Activated CD4-positive, alpha-beta memory T cell treated with anti-CD3 and anti-CD28 coated beads, Interleukin-2, amount 10 ng/mL, durations not matched to agents 7 days and 5 days (primary cell): ENCODE measurements around the gene KIAA0513. TPM values are rescaled to one million over a fixed set of nuclear protein-coding genes. Genes with fewer than 3 reads are reported as not detected.
"Not testable (repeated sequence)": the region's sequence is repeated elsewhere in the genome, so short reads cannot be mapped to it uniquely, and the experiment has no call there.

Experiments
- CTCF ChIA-PET: fragments of 350-600 bp; sonication (Branson Sonifier 250); formaldehyde crosslinking; loops from one replicate; lab custom pipeline; 2021; ENCODE audit warnings: antibody characterized with exemption, inconsistent platforms; lab: Charles Lee
- POLR2A ChIA-PET: fragments of 350-600 bp; sonication (Branson Sonifier 250); formaldehyde crosslinking; loops from one replicate; lab custom pipeline; 2021; ENCODE audit warnings: antibody characterized with exemption; lab: Charles Lee
- DNase-seq: peaks from one replicate; pipeline ENCODE4 v3.0.0-alpha.2; 2020
- H3K27ac Mint-ChIP-seq: one replicate; pipeline ENCODE4 v1.8.0; 2021; ENCODE audit warnings: mild to moderate bottlenecking, mixed read lengths
- H3K27me3 Mint-ChIP-seq: one replicate; pipeline ENCODE4 v1.8.0; 2021; ENCODE audit warnings: mixed read lengths
- H3K36me3 Mint-ChIP-seq: one replicate; pipeline ENCODE4 v1.8.0; 2021; ENCODE audit warnings: low read depth, mixed read lengths
- H3K4me1 Mint-ChIP-seq: one replicate; pipeline ENCODE4 v1.8.0; 2021; ENCODE audit warnings: mixed read lengths
- H3K4me3 Mint-ChIP-seq: one replicate; pipeline ENCODE4 v1.8.0; 2021; ENCODE audit warnings: mild to moderate bottlenecking, mixed read lengths
- H3K9me3 Mint-ChIP-seq: one replicate; pipeline ENCODE4 v1.8.0; 2021; ENCODE audit warnings: mixed read lengths
- total RNA-seq, 2 experiments: library from RNA; stranded (reverse); gene quantifications; one replicate each; pipeline ENCODE4 v1.2.3, GENCODE V29; 2021

The KIAA0513 gene
- total RNA-seq, 2 experiments from 2014 or later: 7.4 to 7.9 TPM

- ChIA-PET CTCF (no interaction called here), POLR2A (interaction anchor here (1.1 kb wide), 1 partner anchor 8 kb away, joined by 3 read pairs; no protein-coding TSS in a partner anchor)
- DNase-seq: no peak
- H3K4me1 Mint-ChIP-seq: no peaks in the 10 kb centered on the region
- H3K9me3 Mint-ChIP-seq: no peaks in the 10 kb centered on the region
- H3K4me3 Mint-ChIP-seq: no peak overlapping the region
- peaks cover 4% of the 10 kb centered on the region for H3K27me3 Mint-ChIP-seq
- no peak overlapping the region for H3K27ac Mint-ChIP-seq
- no peaks in the 10 kb centered on the region for H3K36me3 Mint-ChIP-seq
These were observed 20.4 kb downstream of the KIAA0513 start for GRCh38 chr16:85047867-85048455.

- no peak overlapping the region for H3K27ac Mint-ChIP-seq
- no peaks in the 10 kb centered on the region for H3K9me3 Mint-ChIP-seq
- no peaks in the 10 kb centered on the region for H3K4me1 Mint-ChIP-seq
- H3K4me3 Mint-ChIP-seq: no peak overlapping the region
- ChIA-PET CTCF (no interaction called here), POLR2A (no interaction called here)
- peaks cover 4% of the 10 kb centered on the region for H3K27me3 Mint-ChIP-seq
- no peak for DNase-seq
- no peaks in the 10 kb centered on the region for H3K36me3 Mint-ChIP-seq
These were observed 21.4 kb downstream of the KIAA0513 start for GRCh38 chr16:85048921-85049562.

- H3K27me3 Mint-ChIP-seq: peaks cover 4% of the 10 kb centered on the region
- H3K4me3 Mint-ChIP-seq: no peak overlapping the region
- POLR2A ChIA-PET: no interaction called here
- no peaks in the 10 kb centered on the region for H3K36me3 Mint-ChIP-seq
- H3K9me3 Mint-ChIP-seq: no peaks in the 10 kb centered on the region
- no peak for DNase-seq
- peaks cover 3% of the 10 kb centered on the region for H3K4me1 Mint-ChIP-seq
- H3K27ac Mint-ChIP-seq: no peak overlapping the region
- CTCF ChIA-PET: no interaction called here
These were observed 22.2 kb downstream of the KIAA0513 start for GRCh38 chr16:85049706-85050305.

- H3K9me3 Mint-ChIP-seq: no peaks in the 10 kb centered on the region
- no peaks in the 10 kb centered on the region for H3K36me3 Mint-ChIP-seq
- ChIA-PET CTCF (no interaction called here), POLR2A (no interaction called here)
- no peak overlapping the region for H3K27ac Mint-ChIP-seq
- H3K27me3 Mint-ChIP-seq: peaks cover 4% of the 10 kb centered on the region
- H3K4me3 Mint-ChIP-seq: no peak overlapping the region
- H3K4me1 Mint-ChIP-seq: peaks cover 15% of the 10 kb centered on the region
- no peak for DNase-seq
These were observed 23.5 kb downstream of the KIAA0513 start for GRCh38 chr16:85051067-85051581.

GRCh38 chr16:85051683-85052082 is 24.1 kb downstream of the KIAA0513 start:
- H3K4me3 Mint-ChIP-seq: no peak overlapping the region
- H3K27me3 Mint-ChIP-seq: peaks cover 4% of the 10 kb centered on the region
- no peak for DNase-seq
- H3K36me3 Mint-ChIP-seq: no peaks in the 10 kb centered on the region
- POLR2A ChIA-PET: interaction anchor here (1.9 kb wide), 1 partner anchor 24 kb away, joined by 6 read pairs; the partner anchor contains the start of gene KIAA0513
- H3K4me1 Mint-ChIP-seq: peaks cover 21% of the 10 kb centered on the region
- CTCF ChIA-PET: no interaction called here
- H3K27ac Mint-ChIP-seq: no peak overlapping the region
- no peaks in the 10 kb centered on the region for H3K9me3 Mint-ChIP-seq

- Mint-ChIP-seq H3K36me3 (no peaks in the 10 kb centered on the region), H3K4me3 (no peak overlapping the region), H3K9me3 (no peaks in the 10 kb centered on the region), H3K4me1 (peaks cover 28% of the 10 kb centered on the region), H3K27me3 (peaks cover 10% of the 10 kb centered on the region), H3K27ac (no peak overlapping the region)
- ChIA-PET POLR2A (interaction anchor here (1.9 kb wide), 1 partner anchor 25 kb away, joined by 6 read pairs; the partner anchor contains the start of gene KIAA0513), CTCF (no interaction called here)
- no peak for DNase-seq
These were observed 24.9 kb downstream of the KIAA0513 start for GRCh38 chr16:85052536-85052935.

GRCh38 chr16:85054321-85054720 is 26.7 kb downstream of the KIAA0513 start:
- H3K27ac Mint-ChIP-seq, DNase-seq, H3K36me3 Mint-ChIP-seq, H3K9me3 Mint-ChIP-seq, H3K4me3 Mint-ChIP-seq: not testable (repeated sequence)
- POLR2A ChIA-PET: interaction anchor here (1.0 to 3.5 kb wide), 3 partner anchors 18 to 43 kb away, joined by 3 to 21 read pairs (median 12); partner anchors contain the start of genes KIAA0513 and ZDHHC7
- peaks cover 14% of the 10 kb centered on the region for H3K27me3 Mint-ChIP-seq
- peaks cover 32% of the 10 kb centered on the region for H3K4me1 Mint-ChIP-seq
- CTCF ChIA-PET: interaction anchor here (0.7 to 2.7 kb wide), 4 partner anchors 32 to 58 kb away, joined by 3 to 9 read pairs (median 6); partner anchors contain the start of gene CIBAR2

GRCh38 chr16:85054948-85055492 is 27.4 kb downstream of the KIAA0513 start:
- Mint-ChIP-seq H3K27ac (peak overlapping the region; percentile 66), H3K27me3 (peaks cover 14% of the 10 kb centered on the region), H3K4me1 (peaks cover 32% of the 10 kb centered on the region), H3K4me3 (peak overlapping the region; percentile 21), H3K36me3 (no peaks in the 10 kb centered on the region), H3K9me3 (no peaks in the 10 kb centered on the region)
- ChIA-PET CTCF (interaction anchor here (0.7 to 2.7 kb wide), 3 partner anchors 32 to 58 kb away, joined by 3 to 9 read pairs (median 7); partner anchors contain the start of gene CIBAR2), POLR2A (interaction anchor here (1.0 to 3.5 kb wide), 7 partner anchors 8 to 1040 kb away, joined by 3 to 21 read pairs (median 3); partner anchors contain the start of genes KIAA0513 and ZDHHC7)
- DNase-seq: no peak

GRCh38 chr16:85055493-85056210 is 28.1 kb downstream of the KIAA0513 start:
- Mint-ChIP-seq H3K9me3 (no peaks in the 10 kb centered on the region), H3K4me1 (peaks cover 32% of the 10 kb centered on the region)
- CTCF ChIA-PET: interaction anchor here (1.2 to 2.7 kb wide), 4 partner anchors 31 to 57 kb away, joined by 3 to 9 read pairs (median 4); partner anchors contain the start of gene CIBAR2

GRCh38 chr16:85056211-85056748 is 28.7 kb downstream of the KIAA0513 start:
- no peak for DNase-seq

More at GRCh38 chr16:85055493-85056210, 28.1 kb downstream of the KIAA0513 start:
- H3K27me3 Mint-ChIP-seq: peaks cover 12% of the 10 kb centered on the region
- H3K27ac Mint-ChIP-seq: peak overlapping the region; percentile 66
- POLR2A ChIA-PET: interaction anchor here (1.0 to 3.5 kb wide), 8 partner anchors 8 to 1041 kb away, joined by 3 to 21 read pairs (median 4); partner anchors contain the start of genes KIAA0513 and ZDHHC7
- H3K4me3 Mint-ChIP-seq: peak overlapping the region; percentile 21
- no peaks in the 10 kb centered on the region for H3K36me3 Mint-ChIP-seq
- peak; percentile 92 for DNase-seq

GRCh38 chr16:85057212-85057889 is 29.8 kb downstream of the KIAA0513 start:
- Mint-ChIP-seq H3K36me3 (no peaks in the 10 kb centered on the region), H3K4me3 (no peak overlapping the region), H3K4me1 (peaks cover 32% of the 10 kb centered on the region), H3K9me3 (no peaks in the 10 kb centered on the region), H3K27ac (no peak overlapping the region), H3K27me3 (peaks cover 12% of the 10 kb centered on the region)
- CTCF ChIA-PET: interaction anchor here (1.0 to 2.7 kb wide), 3 partner anchors 29 to 84 kb away, joined by 3 to 9 read pairs (median 3); no protein-coding TSS in a partner anchor
- POLR2A ChIA-PET: interaction anchor here (3.5 kb wide), 1 partner anchor 30 kb away, joined by 21 read pairs; the partner anchor contains the start of gene KIAA0513
- no peak for DNase-seq

More at GRCh38 chr16:85056211-85056748, 28.7 kb downstream of the KIAA0513 start:
- POLR2A ChIA-PET: interaction anchor here (1.2 to 3.5 kb wide), 6 partner anchors 9 to 48 kb away, joined by 3 to 21 read pairs (median 8); partner anchors contain the start of genes KIAA0513 and ZDHHC7
- Mint-ChIP-seq H3K4me3 (peak overlapping the region; percentile 21), H3K4me1 (peaks cover 32% of the 10 kb centered on the region), H3K27me3 (peaks cover 12% of the 10 kb centered on the region), H3K9me3 (no peaks in the 10 kb centered on the region), H3K27ac (peak overlapping the region; percentile 66), H3K36me3 (no peaks in the 10 kb centered on the region)
- CTCF ChIA-PET: interaction anchor here (1.0 to 2.7 kb wide), 5 partner anchors 30 to 83 kb away, joined by 3 to 9 read pairs (median 3); partner anchors contain the start of gene CIBAR2
